Ascending aorta (tissue), 2 donors: ENCODE data around the gene ANXA8. TPM values are rescaled to one million over a fixed set of nuclear protein-coding genes. Genes with fewer than 3 reads are reported as not detected.
"Not testable (repeated sequence)": the region's sequence is repeated elsewhere in the genome, so short reads cannot be mapped to it uniquely, and the experiment has no call there.

Source experiments
- DNase-seq, 2 donors: peaks; one replicate each; pipeline ENCODE4 v3.0.0-alpha.2; 2019; ENCODE audit warnings: low spot score in 2 of 2
- H3K27ac ChIP-seq, 2 donors: fragments of 200-600 bp; sonication (generic); one replicate each; pipeline ENCODE4 v1.5.1; 2016 to 2017; ENCODE audit warnings: mild to moderate bottlenecking in 1 of 2
- H3K27me3 ChIP-seq: fragments of 200-600 bp; sonication (generic); one replicate; pipeline ENCODE4 v1.5.1; 2017
- H3K36me3 ChIP-seq, 2 donors: fragments of 200-600 bp; sonication (generic); one replicate each; pipeline ENCODE4 v1.5.1; 2016
- H3K4me1 ChIP-seq, 2 donors: fragments of 200-600 bp; sonication (generic); one replicate each; pipeline ENCODE4 v1.5.1; 2016 to 2017; ENCODE audit warnings: mild to moderate bottlenecking in 1 of 2
- H3K4me3 ChIP-seq, 2 donors: fragments of 200-600 bp; sonication (generic); one replicate each; pipeline ENCODE4 v1.5.1; 2016 to 2017; ENCODE audit warnings: mild to moderate bottlenecking in 1 of 2
- H3K9me3 ChIP-seq, 2 donors: fragments of 200-600 bp; sonication (generic); one replicate each; pipeline ENCODE4 v1.5.1; 2016
- intact Hi-C: fragments of 100-400 bp; cut with DNase I; formaldehyde crosslinking; loops from one replicate; pipeline ENCODE4 v1.15.1; 2023
- total RNA-seq: library from RNA; depleted of rRNA; stranded (reverse); fragments of >200 nt; gene quantifications from one replicate; pipeline ENCODE4 v1.1.0, GENCODE V29; 2016

ANXA8 gene, protein sequence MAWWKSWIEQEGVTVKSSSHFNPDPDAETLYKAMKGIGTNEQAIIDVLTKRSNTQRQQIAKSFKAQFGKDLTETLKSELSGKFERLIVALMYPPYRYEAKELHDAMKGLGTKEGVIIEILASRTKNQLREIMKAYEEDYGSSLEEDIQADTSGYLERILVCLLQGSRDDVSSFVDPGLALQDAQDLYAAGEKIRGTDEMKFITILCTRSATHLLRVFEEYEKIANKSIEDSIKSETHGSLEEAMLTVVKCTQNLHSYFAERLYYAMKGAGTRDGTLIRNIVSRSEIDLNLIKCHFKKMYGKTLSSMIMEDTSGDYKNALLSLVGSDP
- not detected for total RNA-seq

DNA sequence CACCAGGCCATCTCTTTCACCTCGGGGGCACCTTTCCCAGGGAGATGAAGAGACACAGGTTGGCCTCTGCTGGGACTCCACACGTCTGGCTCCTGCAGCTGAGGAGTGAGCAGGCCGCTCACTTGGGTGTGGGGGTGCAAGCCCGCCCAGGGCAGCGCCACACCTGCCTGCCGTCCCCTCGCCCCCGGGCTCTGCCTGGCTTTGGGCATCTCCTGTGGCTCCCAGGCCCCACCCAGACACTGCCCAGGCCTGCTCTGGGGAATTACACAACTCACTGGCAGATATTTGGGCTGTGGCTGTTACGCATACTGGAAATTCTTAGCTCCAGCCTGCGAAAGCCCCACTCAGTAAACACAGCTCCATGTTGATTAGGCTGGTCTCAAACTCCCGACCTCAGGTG, at the start of gene ANXA8:
TSS of gene ANXA8 (minus strand) at position 193 of the 400 bp plus-strand sequence. CDS start at position 11, 182 bp downstream.
- not testable (repeated sequence) for H3K4me3 ChIP-seq

DNA sequence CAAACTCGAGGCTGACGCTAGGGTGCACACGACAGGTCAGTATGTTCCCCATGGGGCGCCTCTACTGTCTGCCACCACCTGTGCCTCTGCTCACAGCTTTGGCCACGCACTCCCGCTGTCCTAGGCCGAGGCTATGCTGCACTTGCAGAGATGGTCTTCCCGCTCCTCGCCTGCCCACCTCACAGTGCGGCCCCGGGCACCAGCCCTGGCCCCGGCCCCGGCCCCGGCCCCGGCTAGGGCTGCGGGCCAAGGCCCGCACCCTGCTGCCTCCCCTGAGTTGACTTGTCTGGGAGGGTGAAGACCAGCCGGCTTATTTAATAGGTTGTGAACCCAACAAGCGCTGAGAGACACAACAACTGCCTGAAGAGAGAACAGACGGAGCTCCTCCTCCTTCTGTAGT, 39.6 kb upstream of the ANXA8 start, which contains the start of gene AGAP9:
TSS of gene AGAP9 (minus strand) at position 164 of the 400 bp plus-strand sequence. CDS start at position 52, 112 bp downstream.
- H3K36me3 ChIP-seq, intact Hi-C loops, H3K27me3 ChIP-seq, H3K27ac ChIP-seq, H3K9me3 ChIP-seq, H3K4me3 ChIP-seq, DNase-seq, H3K4me1 ChIP-seq: not testable (repeated sequence)

More for the DNA sequence above, at the start of gene ANXA8:
- H3K4me1 ChIP-seq, H3K36me3 ChIP-seq, DNase-seq, intact Hi-C loops, H3K9me3 ChIP-seq, H3K27me3 ChIP-seq, H3K27ac ChIP-seq: not testable (repeated sequence)

DNA sequence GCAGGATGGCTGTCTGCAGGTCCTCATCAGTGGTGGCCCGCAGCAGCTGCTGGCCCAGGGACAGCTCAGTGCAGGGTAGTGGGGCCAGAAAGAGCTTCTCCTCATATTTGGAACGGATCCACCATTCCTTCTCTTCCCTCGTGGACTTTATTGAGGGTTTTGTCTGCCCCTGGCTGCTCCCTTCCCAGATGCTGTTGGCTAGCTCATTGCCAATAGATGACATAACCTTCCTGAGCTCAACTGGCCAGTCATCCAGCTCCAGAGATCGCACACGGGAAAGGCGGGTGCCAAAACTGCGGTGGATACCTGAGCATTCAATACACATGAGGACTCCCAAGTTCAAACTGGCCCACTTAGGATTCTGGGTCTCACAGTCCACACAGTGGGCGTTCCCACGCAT, 18.4 kb upstream of the ANXA8 start:
- H3K4me3 ChIP-seq, H3K27ac ChIP-seq, DNase-seq, H3K9me3 ChIP-seq, intact Hi-C loops, H3K27me3 ChIP-seq, H3K4me1 ChIP-seq, H3K36me3 ChIP-seq: not testable (repeated sequence)

DNA sequence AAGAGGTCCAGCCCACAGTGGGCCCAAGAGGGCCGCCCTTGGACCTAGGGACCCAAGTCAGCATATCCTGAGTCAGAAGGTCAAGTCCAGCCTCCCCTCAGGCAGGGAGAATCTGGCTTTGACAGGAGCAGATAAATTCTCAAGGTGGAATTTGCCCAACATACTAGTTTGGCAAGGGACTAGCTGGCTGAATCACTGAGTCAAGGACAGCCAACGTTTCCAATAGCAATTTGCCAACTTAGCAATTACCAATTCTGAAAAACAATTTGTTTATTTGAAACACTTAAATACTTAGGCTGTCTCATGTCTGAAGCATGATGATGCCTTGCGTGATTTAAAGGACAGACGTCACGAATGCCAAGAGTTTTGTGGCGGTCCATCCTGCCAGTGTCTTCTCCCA, 10.3 kb upstream of the ANXA8 start:
- H3K4me1 ChIP-seq, DNase-seq, H3K4me3 ChIP-seq, H3K36me3 ChIP-seq, intact Hi-C loops, H3K27ac ChIP-seq, H3K9me3 ChIP-seq, H3K27me3 ChIP-seq: not testable (repeated sequence)

DNA sequence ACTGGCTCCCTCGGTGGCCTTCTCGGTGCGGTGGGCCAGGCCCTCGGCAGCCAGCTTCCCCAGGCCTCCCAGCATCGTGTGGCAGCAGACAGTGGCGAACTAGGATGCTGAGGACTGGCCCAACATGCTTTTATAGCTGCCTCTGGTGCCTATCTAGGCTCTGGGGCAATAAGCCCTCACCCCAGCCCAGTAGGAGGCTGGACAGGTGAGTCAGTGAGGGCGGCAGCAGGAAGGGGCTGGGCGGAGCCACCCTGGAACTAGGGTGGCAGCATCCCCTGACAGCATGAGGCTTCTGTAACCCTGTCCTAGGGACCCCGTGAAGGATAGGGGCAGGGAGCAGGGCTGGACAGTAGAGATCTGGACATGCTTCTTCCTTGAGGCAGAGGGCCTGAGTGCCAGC, 7.7 kb upstream of the ANXA8 start, which contains the start of gene FAM25G:
TSS of gene FAM25G (minus strand) at position 101 of the 400 bp plus-strand sequence. CDS start at position 75, 26 bp downstream.
- H3K27ac ChIP-seq, H3K9me3 ChIP-seq, H3K27me3 ChIP-seq, H3K4me3 ChIP-seq, H3K4me1 ChIP-seq, DNase-seq, H3K36me3 ChIP-seq, intact Hi-C loops: not testable (repeated sequence)

DNA sequence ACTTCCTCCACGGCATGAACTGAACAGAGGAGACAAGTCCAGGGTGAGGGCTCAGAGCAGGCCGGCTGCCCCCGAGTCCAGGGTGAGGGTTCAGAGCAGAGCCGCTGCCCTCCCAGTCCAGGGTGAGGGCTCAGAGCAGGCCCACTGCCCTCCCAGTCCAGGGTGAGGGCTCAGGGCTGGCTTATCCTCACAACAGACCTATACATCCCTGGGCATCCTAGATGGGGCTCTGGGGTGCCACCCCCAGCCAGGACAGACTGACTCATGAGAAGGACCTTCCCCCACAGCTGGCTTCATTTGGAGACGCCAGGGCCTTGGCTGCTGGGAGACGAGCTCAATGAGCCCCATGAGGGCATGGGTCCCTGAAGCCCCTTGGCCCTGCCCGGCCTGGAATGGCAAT, 5.7 kb upstream of the ANXA8 start:
- H3K9me3 ChIP-seq, H3K4me1 ChIP-seq, H3K4me3 ChIP-seq, DNase-seq, H3K36me3 ChIP-seq, H3K27ac ChIP-seq, H3K27me3 ChIP-seq, intact Hi-C loops: not testable (repeated sequence)

DNA sequence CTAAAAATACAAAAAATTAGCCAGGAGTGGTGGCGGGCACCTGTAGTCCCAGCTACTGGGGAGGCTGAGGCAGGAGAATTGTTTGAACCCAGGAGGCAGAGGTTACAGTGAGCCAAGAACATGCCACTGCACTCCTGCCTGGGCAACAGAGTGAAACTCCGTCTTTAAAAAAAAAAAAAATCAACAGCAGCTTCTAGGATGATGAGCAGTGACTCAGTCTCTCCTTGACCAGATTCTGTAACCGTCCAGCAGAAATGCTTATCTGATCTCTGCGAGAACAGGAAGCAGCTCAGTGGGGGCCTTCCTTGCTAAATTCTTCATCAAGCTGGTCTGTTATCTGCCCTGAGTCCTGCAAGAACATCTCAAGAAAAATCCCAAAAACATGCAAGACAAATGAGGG, 2.0 kb upstream of the ANXA8 start:
- H3K27me3 ChIP-seq, H3K9me3 ChIP-seq, H3K36me3 ChIP-seq, H3K4me3 ChIP-seq, DNase-seq, H3K27ac ChIP-seq, intact Hi-C loops, H3K4me1 ChIP-seq: not testable (repeated sequence)

DNA sequence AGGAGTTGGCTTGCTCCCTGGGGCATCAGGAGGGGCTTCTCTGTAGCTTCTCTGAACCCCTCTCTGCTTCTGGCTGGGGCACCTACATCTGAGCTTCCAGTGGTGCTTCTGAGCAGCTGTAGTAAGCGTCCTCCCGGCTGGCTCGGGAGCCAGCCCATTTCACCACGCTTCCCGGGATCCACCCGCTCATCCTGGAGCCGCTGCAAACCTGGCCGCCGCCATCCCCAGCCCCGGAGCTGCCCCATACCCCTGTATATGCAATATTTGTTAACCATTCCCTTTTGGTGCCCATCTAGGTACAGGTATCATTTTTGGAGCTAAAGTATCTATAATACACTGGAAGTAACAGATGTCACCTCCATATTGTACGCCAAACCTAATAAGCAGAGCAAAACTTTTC, 871 bp upstream of the ANXA8 start:
- intact Hi-C loops, H3K27me3 ChIP-seq, DNase-seq, H3K27ac ChIP-seq, H3K4me1 ChIP-seq, H3K36me3 ChIP-seq, H3K4me3 ChIP-seq, H3K9me3 ChIP-seq: not testable (repeated sequence)

DNA sequence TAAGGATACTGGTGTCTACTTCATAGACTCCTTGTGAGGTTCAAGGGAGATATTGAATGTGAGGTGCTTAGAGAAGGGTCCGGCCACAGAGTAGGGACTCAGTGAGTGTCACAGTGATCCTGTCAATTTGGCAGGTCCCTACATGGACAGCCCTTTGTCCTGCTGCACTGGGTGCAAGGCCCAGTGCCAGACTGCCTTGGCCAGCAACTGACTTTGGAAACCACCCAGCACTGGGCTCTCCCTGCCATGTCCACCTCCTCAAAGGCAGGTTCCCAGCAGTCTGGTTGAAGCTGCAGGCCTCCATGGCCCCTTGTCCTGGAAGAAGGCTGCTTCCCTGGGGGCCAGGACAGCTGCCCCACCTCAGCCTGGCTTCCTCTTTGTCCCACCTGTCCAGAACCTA, 1.5 kb downstream of the ANXA8 start:
- not testable (repeated sequence) for H3K27ac ChIP-seq, DNase-seq

DNA sequence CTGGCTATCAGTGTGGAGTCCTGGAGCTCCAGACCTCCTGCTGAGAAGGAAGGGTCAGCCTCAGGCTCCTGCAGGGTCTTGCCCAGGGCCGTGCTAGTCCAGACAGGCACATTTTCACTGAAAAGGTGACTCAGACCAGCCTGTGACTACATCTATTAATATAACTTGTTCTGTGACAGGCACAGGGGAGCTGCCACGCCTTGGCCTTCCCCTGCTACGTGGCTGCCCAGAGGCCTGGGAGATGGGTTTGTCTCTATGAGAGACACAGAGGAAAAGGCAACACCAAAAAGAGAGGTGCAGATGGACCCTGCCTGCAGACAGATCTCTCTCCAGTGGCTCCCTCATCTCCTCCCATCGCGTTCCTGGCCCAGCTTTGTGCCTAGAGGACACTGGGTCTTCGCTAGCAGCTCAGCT, 2.1 kb downstream of the ANXA8 start:
- H3K27ac ChIP-seq, H3K4me1 ChIP-seq, H3K9me3 ChIP-seq, H3K27me3 ChIP-seq, H3K36me3 ChIP-seq, intact Hi-C loops, DNase-seq, H3K4me3 ChIP-seq: not testable (repeated sequence)

More for the DNA sequence above, 1.5 kb downstream of the ANXA8 start:
- H3K9me3 ChIP-seq, H3K4me1 ChIP-seq, H3K36me3 ChIP-seq, H3K4me3 ChIP-seq, intact Hi-C loops, H3K27me3 ChIP-seq: not testable (repeated sequence)

DNA sequence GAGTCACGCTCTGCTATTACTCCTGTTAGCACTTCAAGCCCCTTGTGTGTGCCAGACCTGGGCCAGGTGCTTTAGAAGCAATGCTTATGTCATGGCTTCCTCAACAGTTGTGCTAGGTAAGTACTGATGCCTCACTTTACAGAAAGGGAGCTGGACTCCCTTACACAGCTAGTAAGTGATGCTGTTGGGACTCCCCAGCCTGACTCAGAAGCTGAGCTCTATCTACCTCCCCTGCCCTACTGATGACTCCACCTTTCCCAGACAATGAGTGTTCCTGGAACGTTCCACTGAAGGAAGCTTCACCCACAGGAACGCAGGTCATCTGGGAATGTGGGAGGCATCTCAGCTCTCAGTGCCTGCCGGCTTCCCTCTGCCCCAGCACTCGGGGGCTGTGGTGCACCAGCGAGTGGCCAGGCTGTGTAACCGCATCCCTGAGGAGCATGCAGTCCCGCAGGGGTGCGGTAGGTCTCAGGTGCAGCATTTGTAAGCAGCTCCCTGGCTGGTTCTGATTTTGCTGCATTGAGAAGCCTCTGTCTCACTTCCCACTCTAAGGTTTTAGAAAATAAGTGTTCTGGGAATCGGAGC, 2.6 kb downstream of the ANXA8 start:
- H3K4me1 ChIP-seq, H3K36me3 ChIP-seq, H3K9me3 ChIP-seq, intact Hi-C loops, DNase-seq, H3K27ac ChIP-seq, H3K4me3 ChIP-seq, H3K27me3 ChIP-seq: not testable (repeated sequence)

DNA sequence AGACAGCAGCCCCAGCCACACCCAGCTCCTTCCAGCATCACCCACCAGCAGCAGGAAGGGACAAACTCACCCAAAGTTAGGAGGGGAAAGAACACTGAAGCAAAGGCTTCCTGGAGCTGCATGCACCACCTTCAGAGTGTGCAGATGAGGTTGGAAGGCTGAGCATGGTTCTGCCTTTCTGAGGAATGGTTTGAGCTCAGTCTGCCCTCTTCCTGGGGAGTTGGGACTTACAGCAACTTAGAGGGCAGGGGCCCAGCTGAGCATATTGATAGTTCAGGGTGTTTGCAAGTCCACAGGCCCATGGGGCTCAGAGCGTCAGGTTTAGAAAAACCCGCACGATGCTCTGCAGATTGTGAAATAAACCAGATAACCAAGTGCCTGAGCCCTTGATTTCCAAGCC, 3.8 kb downstream of the ANXA8 start:
- DNase-seq, H3K36me3 ChIP-seq, H3K27me3 ChIP-seq, H3K4me3 ChIP-seq, H3K9me3 ChIP-seq, H3K27ac ChIP-seq, H3K4me1 ChIP-seq, intact Hi-C loops: not testable (repeated sequence)

DNA sequence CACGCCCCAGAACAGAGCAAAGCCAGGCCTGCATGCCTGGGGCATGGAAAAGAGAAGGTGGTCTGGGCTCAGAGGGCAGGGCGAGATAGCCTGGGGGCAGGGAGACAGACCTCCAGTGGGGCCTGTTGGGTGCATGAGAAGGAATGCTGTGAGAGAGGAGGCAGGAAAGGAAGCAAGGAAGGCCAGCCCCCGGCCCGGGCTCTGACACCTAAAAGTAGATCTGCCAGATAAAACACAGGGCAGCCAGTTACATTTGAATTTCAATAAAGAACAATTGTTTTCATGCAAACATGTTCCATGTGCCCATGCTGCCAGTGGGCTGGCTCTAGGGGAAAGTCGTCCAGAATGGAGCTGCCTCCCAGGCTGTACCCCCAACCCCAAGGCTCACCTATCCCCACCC, 5.8 kb downstream of the ANXA8 start:
- H3K27ac ChIP-seq, H3K36me3 ChIP-seq, H3K9me3 ChIP-seq, H3K4me3 ChIP-seq, H3K4me1 ChIP-seq, H3K27me3 ChIP-seq, DNase-seq, intact Hi-C loops: not testable (repeated sequence)

DNA sequence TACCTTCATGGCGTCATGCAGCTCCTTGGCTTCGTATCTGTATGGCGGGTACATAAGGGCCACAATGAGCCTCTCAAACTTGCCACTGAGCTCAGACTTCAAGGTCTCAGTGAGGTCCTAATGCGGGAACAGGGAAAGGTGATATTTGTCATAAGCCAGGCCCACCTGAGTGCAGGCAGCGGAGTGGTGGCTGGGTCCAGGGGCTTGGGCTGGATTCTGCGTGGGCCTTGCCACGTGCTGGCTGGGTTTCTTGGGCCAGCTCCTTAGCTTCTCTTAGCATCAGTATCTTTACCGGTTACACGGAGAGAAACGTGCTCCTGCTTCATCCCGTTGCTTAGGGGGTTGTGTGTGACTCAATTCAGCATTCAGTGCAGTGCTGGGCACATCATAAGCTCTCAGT, 6.8 kb downstream of the ANXA8 start:
- H3K9me3 ChIP-seq, H3K4me1 ChIP-seq, H3K27me3 ChIP-seq, H3K4me3 ChIP-seq, intact Hi-C loops, DNase-seq, H3K36me3 ChIP-seq, H3K27ac ChIP-seq: not testable (repeated sequence)
